Mucosa of rectum (tissue), 2 donors: ENCODE measurements around the gene OR51V1.

Source experiments
- H3K27ac ChIP-seq, 2 donors: one replicate each; pipeline ENCODE4 v1.7.0; 2013; ENCODE audit warnings: inconsistent platforms in 2 of 2, low read depth in 2 of 2, low read length in 2 of 2
- H3K27me3 ChIP-seq, 2 donors: one replicate each; pipeline ENCODE4 v1.7.0; 2013; ENCODE audit warnings: low read length in 2 of 2; ENCODE audit not compliant: control insufficient read depth in 2 of 2, insufficient read depth in 2 of 2
- H3K36me3 ChIP-seq, 2 donors: one replicate each; pipeline ENCODE4 v1.7.0; 2013; ENCODE audit warnings: low read length in 2 of 2; ENCODE audit not compliant: control insufficient read depth in 2 of 2, insufficient read depth in 2 of 2
- H3K4me1 ChIP-seq, 2 donors: one replicate each; pipeline ENCODE4 v1.7.0; 2013; ENCODE audit warnings: low read length in 2 of 2, mild to moderate bottlenecking in 1 of 2; ENCODE audit not compliant: control insufficient read depth in 2 of 2, insufficient read depth in 2 of 2
- H3K4me3 ChIP-seq, 2 donors: one replicate each; pipeline ENCODE4 v1.7.0; 2013; ENCODE audit warnings: low read length in 2 of 2
- H3K9ac ChIP-seq, 2 donors: one replicate each; pipeline ENCODE4 v1.7.0; 2013; ENCODE audit warnings: low read length in 2 of 2, low read depth in 1 of 2, mild to moderate bottlenecking in 1 of 2
- H3K9me3 ChIP-seq, 2 donors: one replicate each; pipeline ENCODE4 v1.7.0; 2013; ENCODE audit warnings: low read length in 2 of 2; ENCODE audit not compliant: control insufficient read depth in 2 of 2
- donor health status: healthy.
- donor health status: Normal muscosa, but diverticular disease.

The OR51V1 gene

DNA sequence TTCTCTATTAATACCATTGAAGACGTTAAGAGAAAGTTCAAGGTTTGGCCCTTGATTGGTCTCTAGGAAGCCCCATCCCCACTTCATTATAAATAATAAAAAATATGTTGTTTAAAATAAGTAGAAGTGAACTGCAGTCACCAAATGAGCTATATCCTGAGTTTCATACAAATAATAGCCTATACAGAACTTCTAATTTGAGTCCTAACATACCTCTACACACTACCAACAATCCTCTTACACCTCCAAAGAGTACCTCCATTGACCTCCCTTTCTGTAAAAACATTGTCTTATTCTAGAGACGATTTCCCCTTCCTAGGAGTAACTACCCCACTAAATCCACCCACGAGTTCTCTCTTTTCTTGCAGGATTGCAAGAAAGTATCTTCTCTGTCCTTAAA lies 41.0 kb upstream of the OR51V1 start:
- Histone ChIP-seq H3K9ac (no peak overlapping the region), H3K36me3 (no peaks in the 10 kb centered on the region), H3K4me1 (no peaks in the 10 kb centered on the region), H3K27me3 (no peaks in the 10 kb centered on the region), H3K4me3 (no peak overlapping the region), H3K27ac (no peak overlapping the region), H3K9me3 (no peaks in the 10 kb centered on the region)

DNA sequence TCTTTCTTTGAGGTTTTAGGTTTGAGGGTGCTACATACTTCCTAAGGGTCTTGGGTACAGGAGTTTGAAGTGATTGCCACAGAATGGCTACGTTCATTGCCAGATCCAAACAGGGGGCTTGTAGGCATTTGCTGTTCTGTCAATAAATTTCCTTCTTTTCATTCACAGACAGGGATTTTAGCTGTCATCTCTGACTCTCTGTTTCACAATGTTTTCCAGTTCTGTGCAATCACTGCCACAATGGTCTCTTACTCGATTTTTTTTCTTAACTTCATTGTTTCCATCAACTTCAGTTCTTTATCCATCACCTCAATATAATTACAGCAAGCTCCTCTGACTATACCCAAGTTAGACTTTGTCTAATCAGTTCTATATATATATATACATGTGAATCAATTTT lies 40.0 kb upstream of the OR51V1 start:
- Histone ChIP-seq H3K9ac (no peak overlapping the region), H3K36me3 (no peaks in the 10 kb centered on the region), H3K4me1 (no peaks in the 10 kb centered on the region), H3K4me3 (no peak overlapping the region), H3K9me3 (no peaks in the 10 kb centered on the region), H3K27me3 (no peaks in the 10 kb centered on the region), H3K27ac (no peak overlapping the region)

DNA sequence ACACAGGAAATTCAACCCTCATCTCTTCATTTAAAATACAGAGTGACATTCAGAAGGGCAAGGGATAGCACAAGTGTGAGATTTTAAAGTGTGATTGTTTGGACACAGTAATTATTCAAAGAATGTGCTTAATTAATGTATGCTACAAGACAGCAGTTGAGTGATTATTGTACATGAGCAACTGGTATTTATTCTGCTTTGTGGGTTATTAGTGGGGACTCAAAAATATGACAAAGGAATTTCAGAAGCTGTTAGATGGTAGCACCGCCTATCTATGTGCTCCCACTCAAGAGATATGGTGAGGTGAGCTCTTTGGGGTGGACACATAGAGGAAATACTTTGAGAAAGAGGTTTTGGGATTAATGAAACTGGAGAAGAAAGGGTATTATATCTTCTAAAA lies 39.6 kb upstream of the OR51V1 start:
- Histone ChIP-seq H3K4me1 (no peaks in the 10 kb centered on the region), H3K36me3 (no peaks in the 10 kb centered on the region), H3K4me3 (no peak overlapping the region), H3K9me3 (no peaks in the 10 kb centered on the region), H3K27me3 (no peaks in the 10 kb centered on the region), H3K27ac (no peak overlapping the region), H3K9ac (no peak overlapping the region)

DNA sequence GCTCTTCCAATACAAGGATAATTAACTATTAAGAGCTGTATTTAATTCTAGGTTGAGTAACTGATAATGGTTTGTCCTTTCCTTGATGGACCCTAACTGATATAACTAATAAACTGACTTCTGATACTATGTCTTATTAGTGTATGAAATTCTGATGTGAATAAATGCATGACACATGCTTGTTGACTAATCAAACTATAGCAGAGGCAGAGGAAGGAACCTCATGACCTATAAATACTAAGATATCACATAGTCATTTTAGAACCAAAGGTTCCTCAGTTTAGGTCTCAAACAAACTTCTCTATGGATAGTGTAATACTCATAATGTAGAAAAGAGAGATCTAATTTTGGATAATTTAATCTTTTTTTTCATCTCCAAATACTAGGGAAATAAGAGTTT lies 38.6 kb upstream of the OR51V1 start:
- H3K27ac ChIP-seq: no peak overlapping the region
- H3K9me3 ChIP-seq: no peaks in the 10 kb centered on the region
- H3K27me3 ChIP-seq: no peaks in the 10 kb centered on the region

DNA sequence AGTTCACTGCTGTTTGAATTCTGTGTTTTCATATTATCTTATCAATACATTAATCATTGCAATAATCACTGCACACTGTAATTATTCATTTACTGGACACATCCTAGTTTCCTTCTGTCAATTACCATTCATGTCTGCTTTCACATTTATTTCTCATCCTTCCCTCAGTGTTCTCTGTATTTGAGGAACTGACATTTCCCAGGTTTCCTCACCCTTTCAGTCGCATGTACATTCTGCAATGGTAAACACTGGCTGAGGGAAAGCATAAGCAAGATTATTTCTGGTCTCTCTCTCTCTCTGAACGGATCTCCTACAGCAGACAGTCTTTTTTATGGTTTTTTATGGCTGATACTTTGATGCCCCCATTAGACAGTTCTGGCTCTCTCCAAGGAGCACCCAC lies 38.0 kb upstream of the OR51V1 start:
- Histone ChIP-seq H3K4me3 (no peak overlapping the region), H3K27ac (no peak overlapping the region), H3K4me1 (no peaks in the 10 kb centered on the region), H3K27me3 (no peaks in the 10 kb centered on the region), H3K9ac (no peak overlapping the region), H3K36me3 (no peaks in the 10 kb centered on the region), H3K9me3 (no peaks in the 10 kb centered on the region)

More for the DNA sequence above, 38.6 kb upstream of the OR51V1 start:
- Histone ChIP-seq H3K4me1 (no peaks in the 10 kb centered on the region), H3K4me3 (no peak overlapping the region), H3K9ac (no peak overlapping the region), H3K36me3 (no peaks in the 10 kb centered on the region)

DNA sequence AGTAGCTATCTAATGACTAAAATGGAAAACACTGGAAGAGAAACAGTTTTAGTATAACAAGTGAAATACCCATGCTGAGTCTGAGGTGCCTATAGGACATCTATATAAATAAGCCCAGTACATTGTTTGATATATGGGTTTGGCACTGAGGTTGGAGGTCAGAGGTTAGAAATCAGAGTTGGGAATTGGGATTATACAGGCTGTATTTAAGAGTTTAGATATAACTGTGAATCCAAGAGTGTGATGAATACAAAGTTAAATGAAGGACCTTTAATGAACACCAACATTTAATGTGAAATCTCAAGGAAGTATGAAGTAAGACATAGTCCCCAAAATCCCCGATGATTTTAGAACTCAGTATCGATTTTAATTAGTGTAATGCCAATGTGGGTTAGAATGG lies 36.9 kb upstream of the OR51V1 start:
- H3K9ac ChIP-seq: no peak overlapping the region
- H3K27me3 ChIP-seq: no peaks in the 10 kb centered on the region
- no peak overlapping the region for H3K27ac ChIP-seq
- no peaks in the 10 kb centered on the region for H3K36me3 ChIP-seq
- H3K9me3 ChIP-seq: no peaks in the 10 kb centered on the region
- H3K4me3 ChIP-seq: no peak overlapping the region
- no peaks in the 10 kb centered on the region for H3K4me1 ChIP-seq

DNA sequence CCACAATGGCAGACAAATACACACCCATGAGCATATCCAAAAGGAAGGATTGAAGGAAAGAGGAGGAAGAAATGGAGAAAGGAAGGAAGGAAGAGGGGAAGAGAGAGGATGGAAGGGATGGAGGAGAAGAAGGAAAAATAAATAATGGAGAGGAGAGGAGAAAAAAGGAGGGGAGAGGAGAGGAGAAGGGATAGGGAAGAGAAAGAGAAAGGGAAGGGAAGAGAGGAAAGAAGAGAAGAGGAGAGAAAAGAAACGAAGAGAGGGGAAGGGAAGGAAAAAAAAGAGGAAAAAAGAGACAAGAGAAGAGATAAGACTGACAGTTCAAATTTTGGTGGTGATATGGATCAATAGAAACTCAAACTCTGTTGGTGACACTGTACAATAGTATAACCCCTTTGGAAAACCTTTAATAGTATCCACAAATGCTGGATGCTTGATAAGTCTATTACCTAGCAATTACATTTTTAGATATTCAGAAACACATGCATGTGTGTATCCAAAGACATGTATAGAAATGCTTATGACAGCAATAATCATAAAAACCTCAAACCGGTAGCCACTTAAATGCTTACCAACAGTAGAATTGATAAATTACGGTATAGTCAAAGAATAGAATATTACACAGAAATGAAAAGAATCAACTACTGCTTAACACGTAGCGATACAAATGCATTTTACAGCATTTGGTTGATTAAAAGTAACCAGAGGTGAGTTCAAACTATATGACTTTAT lies 35.0 kb upstream of the OR51V1 start:
- H3K9ac ChIP-seq: no peak overlapping the region
- no peak overlapping the region for H3K27ac ChIP-seq
- no peak overlapping the region for H3K4me3 ChIP-seq
- no peaks in the 10 kb centered on the region for H3K27me3 ChIP-seq
- no peaks in the 10 kb centered on the region for H3K4me1 ChIP-seq
- no peaks in the 10 kb centered on the region for H3K9me3 ChIP-seq
- H3K36me3 ChIP-seq: no peaks in the 10 kb centered on the region

DNA sequence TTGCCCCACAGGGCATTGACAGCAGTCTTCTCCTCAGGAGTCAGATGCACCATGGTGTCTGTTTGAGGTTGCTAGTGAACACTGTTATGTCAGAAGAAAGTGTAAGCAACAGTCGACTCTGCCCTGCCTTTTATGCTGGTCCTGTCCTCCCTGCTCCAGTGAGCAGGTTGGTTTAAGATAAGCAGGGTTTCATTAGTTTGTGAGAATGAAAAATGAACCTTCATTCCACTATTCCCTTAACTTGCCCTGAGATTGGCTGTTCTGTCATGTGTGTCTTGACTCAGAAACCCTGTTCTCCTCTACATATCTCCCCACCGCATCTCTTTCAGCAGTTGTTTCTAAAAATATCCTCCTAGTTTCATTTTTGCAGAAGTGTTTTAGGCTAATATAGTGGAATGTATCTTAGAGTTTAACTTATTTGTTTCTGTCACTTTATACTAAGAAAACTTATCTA lies 33.9 kb upstream of the OR51V1 start, which contains the start of gene HBD:
HBD (minus strand) TSS at position 103 of the 454 bp plus-strand sequence; CDS start at position 53, 50 bp downstream.
- no peaks in the 10 kb centered on the region for H3K4me1 ChIP-seq
- H3K4me3 ChIP-seq: no peak within 1 kb of the TSS
- no peaks in the 10 kb centered on the region for H3K36me3 ChIP-seq
- H3K9ac ChIP-seq: no peak within 1 kb of the TSS
- no peaks in the 10 kb centered on the region for H3K27me3 ChIP-seq
- H3K27ac ChIP-seq: no peak within 1 kb of the TSS
- H3K9me3 ChIP-seq: no peaks in the 10 kb centered on the region

DNA sequence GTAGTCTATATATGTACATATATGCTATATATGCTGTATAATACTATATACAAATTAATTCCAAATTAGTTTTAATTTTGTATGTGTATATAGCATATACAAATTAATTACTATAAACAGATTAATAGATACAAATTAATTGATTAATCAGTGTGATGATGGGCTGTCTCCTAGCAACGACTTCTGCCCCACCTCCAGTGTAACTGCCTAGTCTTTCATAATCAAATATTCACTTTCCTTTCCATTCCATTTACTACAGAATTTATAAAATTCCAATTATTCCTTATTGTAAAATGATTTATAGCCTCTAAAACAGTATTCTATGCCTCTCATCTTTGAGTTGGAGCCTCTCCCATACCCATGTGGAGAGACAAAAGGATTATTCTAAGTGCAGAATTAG lies 32.8 kb upstream of the OR51V1 start:
- Histone ChIP-seq H3K27ac (no peak overlapping the region), H3K27me3 (no peaks in the 10 kb centered on the region), H3K4me1 (no peaks in the 10 kb centered on the region), H3K4me3 (no peak overlapping the region), H3K36me3 (no peaks in the 10 kb centered on the region), H3K9ac (no peak overlapping the region), H3K9me3 (no peaks in the 10 kb centered on the region)

DNA sequence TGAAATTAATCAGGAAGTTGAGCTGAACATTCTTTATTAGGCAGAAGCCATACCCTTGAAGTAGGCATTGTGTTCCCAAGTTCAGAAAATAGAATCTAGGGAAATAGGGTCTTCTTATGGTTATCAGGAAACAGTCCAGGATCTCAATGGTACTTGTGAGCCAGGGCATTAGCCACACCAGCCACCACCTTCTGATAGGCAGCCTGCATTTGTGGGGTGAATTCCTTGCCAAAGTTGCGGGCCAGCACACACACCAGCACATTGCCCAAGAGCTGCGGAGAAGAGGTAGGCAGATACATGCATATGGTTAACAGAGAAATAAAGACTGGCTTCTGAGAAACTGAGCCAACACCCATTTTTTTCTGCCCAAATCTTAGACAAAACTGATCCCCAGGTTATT lies 32.3 kb upstream of the OR51V1 start:
- H3K9ac ChIP-seq: no peak overlapping the region
- no peaks in the 10 kb centered on the region for H3K4me1 ChIP-seq
- no peak overlapping the region for H3K27ac ChIP-seq
- H3K36me3 ChIP-seq: no peaks in the 10 kb centered on the region
- H3K27me3 ChIP-seq: no peaks in the 10 kb centered on the region
- H3K9me3 ChIP-seq: no peaks in the 10 kb centered on the region
- no peak overlapping the region for H3K4me3 ChIP-seq
